Epithelial cell of prostate (primary cell): Measurements from ENCODE around the gene PEMT.

Source experiments
- DNase-seq: peaks from one replicate; pipeline ENCODE4 v3.0.0-alpha.2; 2011; ENCODE audit warnings: low read depth, low spot score
- H3K27ac ChIP-seq: fragments of 450-650 bp; 2 replicates; pipeline ENCODE4 v1.5.1; 2017; ENCODE audit warnings: mild to moderate bottlenecking

PEMT gene

DNA sequence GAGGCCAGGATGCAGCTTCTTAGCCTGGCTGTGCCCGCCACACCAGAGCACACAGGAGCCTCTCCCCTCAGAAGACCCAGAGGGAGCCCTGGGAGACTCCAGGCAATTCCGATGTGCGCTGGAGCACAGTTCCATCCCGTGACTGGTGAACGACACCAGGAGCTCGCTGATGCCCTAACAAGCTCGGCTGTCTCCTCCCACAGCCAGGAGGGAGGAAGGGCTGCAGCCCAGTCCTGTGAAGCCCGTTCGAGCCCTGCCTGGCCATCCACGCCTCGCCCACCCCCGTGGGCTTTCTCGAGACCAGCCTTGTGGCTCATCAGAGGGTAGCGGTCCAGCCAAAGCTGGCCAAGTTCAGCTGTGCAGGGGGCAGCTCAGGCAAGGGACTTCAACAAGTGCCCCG, 73.5 kb downstream of the PEMT start:
- no peak overlapping the region for H3K27ac ChIP-seq
- DNase-seq, result no peak

DNA sequence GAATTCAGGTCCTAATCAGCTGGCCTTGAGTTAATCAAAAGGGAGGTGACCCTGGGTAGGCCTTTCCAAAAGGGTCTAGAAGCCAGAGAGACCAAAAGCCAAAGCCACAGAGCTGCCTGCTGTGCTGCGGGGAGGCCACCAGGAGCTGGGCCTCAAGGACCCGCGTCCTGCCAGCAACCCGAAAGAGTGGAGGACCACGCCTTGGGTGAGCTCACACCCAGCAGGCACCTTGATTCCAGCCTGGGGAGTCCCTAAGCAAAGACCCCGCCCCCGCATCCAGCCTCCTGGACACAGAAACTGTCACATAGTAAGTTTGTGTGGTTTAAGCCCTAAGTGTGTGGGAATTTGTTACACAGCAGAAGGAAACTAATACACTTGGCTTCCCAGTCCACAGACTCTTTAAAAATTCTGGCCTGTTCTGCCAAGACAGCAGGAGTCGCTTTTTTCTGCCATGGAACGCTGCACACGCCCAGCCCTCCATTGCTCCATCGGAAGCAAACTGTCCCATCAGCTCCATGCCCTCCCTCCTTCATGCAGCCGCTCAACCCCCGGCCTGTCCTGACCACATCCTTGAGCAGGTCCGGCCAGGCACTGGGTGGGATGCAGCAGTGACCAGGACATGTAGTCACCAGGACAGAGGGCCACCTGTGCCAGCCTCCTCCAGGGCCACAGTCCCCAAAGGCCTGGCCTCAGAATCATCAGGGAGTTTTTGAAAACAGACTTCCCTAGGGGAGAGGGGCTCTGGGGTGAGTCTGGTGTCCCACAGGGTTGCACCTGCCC, 74.4 kb downstream of the PEMT start:
- DNase-seq, result no peak
- H3K27ac ChIP-seq, result no peak overlapping the region

DNA sequence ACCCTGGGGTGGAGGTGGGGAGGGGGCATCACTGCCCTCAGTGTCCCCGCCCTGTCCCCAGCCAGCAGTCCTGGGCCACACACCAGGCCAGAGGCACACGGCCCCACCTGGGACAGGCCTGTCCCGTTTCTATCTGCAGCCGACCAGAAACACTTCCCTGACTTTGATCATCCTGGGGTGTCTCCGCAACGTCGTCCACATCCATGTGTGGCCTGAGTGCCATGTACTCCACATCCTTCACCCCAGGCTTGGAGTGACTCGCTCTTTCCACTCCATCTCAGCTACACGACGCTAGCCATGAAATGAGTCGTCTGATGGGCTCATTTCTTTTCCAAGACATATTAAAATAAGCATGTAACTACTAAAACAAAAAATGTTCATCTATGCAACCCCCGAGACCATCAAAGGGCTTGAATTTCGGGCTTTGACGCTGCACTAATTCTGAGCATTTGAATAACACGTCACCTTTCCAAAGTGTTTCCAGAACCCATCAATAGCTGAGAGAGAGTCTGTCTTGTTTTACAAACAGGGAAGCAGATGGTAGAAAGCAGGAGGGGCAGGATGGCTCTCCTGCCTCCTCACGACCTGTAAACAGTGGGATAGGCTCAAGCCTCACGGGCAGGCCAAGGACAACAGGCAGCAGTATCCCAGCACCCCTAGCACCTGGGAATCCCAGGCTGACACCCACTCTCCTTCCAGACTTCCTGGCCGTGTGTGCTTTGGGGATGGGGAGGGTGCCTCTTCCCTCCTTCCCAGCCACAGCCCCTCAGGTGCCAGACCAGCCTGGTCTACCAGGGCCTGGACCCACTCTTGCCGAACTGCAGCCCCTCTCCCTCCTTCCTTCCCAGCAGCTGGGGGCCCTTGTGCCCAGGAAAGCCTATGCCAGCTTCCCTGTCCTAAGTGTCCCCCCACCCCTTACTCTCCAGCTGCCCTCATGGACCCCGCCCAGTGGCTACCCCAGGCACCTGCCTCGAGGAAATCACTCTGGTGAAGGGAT, 75.3 kb downstream of the PEMT start:
- no peak overlapping the region for H3K27ac ChIP-seq
- DNase-seq, result no peak

DNA sequence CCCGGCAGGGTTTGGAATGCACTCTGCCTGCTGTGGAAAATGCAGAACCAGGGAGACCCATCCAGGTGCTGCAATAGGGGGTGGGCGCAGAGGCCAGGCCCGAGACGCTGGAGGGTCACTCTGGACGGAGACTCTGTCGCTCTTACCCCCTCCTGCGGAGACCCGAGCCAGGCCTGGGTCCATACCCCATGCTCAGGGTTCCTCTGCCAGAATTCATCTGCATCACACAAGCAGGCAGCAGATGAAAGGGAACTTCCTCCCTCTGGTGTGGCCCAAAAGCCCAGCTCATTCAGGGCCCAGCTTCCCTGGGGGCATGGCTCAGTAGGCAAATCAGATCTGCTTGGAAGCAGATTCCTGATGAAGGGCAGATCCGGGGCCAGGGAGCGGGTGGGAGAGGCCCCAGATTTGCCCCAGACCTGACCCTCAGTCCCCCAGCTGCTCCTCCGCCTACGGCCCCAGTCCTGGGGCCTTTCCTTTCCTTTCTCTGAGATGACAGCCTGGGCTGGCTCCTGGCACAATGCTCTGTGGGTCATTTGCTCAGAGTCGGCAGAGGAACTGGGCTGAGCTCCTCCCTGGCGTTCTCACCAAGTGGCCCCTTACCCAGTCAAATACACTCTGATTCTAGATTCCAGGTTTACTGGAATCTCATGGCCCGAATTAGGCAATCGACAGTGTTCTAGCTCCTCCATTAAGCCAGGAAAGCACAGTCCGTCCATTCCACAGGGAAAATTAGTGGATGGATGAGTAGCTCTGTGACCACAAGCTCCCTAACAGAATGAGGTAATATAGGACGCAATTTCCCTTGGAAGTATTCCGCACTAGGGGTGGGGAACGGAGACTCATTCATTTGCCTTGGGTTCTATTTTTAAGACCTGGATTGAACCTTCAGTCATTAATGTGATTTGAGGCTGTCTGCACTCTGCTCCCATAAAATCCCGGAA, 76.2 kb downstream of the PEMT start:
- no peak for DNase-seq
- H3K27ac ChIP-seq, result no peak overlapping the region

DNA sequence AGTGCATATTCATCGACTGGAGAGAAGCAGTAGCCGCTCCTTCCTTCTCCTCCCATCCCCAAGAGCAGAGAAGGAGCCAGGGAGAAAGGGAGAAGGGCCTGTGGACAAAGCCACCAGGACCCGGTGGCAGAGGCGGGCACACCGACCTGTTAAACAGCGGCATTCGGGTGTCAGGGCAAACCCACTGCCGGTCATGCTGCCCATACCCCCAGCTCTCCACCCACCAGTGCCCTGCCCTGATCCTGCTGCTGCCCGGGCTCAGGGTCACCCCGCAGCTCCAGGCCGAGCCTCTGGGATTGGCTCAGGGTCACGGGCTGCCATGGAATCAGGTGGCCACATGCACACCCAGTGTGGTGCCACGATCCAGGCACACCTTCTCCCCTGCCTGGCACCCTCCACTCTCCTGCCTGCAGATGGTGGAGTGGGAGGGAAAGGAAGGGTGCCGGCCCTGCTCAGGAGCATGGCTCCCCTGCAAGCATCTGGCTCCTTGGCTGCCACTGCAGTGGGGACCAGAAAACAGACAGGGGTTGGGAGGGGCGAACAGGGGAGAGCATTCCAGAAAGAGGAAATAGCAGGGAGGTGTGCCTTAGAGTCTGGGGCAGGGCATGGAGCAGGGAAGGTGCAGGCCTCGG, 77.0 kb downstream of the PEMT start:
- DNase-seq, result no peak
- H3K27ac ChIP-seq, result no peak overlapping the region

DNA sequence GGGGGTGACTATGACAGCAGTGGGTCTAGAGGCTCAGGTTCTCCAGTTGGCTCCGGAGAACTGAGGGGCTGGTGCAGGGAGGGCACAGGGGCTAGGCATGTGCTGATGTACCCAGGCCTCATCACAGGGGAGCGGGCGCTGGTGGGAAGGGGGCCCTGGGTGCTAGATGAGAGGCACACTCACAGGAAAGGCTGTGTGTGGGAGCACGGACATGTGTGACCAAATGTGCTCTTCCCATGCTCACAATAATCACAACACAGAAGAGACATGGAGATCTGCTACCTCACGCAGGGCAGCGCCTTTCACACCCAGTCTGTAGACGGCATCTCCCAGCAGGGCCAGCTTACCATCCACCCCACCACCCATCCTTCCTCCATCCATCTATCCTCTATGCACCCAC, 77.9 kb downstream of the PEMT start:
- no peak overlapping the region for H3K27ac ChIP-seq
- no peak for DNase-seq

DNA sequence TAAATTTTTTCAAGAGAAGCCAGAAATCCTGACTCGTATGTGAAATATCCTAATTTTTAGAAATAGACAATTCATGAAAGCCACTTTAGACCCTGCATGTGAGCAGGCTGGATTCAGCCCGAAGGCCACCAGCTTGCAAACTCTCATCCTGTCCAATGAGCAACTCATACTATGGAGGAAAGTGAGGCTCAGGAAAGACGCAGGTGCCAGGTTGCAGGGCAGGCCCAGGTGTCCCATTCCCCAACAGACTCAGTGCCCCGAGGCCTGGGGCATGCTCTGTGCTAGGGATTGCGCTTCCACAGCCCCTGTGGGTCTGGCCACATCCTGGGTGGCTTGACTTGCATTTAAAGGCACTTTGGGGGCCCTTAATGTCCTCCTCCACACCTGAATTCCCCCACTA, 78.6 kb downstream of the PEMT start:
- no peak for DNase-seq
- H3K27ac ChIP-seq, result no peak overlapping the region

DNA sequence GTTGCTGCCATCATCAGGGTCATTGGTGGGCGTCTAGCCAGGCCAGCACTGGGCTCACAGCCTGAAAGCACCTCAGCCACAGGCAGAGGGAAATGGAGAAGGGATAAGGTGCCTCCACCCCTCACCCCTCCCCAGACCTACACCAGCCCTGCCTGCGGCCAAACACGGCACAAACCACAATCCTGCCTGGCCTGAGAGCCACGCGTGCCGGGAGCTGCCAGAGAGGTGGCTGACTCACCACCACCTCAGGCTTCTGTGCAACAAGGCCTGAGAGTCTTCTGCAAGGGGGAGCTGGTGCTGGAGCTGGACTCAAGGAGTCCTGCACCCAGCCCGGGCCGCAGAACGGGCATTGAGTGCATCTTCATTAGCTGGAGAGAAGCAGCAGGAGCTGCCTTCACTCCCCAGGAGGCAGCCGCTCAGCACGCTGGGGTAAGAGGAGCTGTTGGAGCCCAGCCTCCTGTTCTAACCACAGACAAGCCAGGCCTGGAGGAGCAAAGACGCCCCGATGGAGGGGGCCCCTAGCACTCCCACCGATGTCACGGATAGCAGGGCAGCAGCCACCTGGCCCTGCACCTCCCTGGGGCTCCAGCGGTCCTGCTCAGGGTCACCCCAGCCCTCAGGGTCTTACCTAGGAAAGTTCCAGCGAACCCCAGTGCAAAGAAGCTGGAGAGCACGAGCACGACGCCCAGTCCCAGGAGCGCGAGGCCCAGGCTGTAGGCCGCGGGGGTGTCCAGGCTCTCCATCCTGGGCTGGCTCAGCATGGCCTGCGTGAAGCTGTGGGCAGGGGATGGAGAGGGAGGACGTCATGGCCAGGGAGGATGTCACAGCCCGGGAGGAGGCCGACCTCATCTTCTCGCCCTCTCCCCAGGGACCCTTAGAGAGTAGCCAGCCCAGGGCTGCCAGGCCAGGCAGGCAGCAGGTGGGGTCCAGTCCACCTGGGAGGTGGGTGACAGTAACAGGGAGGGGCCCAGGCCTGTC, 79.3 kb downstream of the PEMT start:
- H3K27ac ChIP-seq, result no peak overlapping the region
- DNase-seq, result peak; percentile 60

DNA sequence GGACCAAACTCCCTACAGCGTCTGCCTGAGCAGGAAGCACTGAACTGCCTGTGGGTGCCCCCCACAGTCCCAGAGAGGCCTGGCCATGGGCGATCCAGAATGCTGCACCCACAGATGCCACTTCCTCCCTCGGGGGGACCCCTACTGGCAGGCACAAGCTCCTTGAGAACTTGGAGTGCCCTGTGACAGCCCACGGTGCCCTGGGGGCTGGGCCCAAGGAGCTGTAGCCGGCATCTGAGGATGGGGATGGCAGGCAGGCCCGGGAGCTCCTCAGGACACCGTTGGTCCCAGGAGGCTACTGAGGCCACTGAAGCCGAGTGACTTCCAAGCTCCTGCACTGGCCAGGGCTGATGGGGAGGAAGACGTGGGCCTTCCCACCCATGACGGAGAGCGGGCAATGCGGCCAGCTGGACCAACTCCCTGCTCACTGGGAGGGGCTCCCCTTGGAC, 80.2 kb downstream of the PEMT start:
- no peak overlapping the region for H3K27ac ChIP-seq
- no peak for DNase-seq

DNA sequence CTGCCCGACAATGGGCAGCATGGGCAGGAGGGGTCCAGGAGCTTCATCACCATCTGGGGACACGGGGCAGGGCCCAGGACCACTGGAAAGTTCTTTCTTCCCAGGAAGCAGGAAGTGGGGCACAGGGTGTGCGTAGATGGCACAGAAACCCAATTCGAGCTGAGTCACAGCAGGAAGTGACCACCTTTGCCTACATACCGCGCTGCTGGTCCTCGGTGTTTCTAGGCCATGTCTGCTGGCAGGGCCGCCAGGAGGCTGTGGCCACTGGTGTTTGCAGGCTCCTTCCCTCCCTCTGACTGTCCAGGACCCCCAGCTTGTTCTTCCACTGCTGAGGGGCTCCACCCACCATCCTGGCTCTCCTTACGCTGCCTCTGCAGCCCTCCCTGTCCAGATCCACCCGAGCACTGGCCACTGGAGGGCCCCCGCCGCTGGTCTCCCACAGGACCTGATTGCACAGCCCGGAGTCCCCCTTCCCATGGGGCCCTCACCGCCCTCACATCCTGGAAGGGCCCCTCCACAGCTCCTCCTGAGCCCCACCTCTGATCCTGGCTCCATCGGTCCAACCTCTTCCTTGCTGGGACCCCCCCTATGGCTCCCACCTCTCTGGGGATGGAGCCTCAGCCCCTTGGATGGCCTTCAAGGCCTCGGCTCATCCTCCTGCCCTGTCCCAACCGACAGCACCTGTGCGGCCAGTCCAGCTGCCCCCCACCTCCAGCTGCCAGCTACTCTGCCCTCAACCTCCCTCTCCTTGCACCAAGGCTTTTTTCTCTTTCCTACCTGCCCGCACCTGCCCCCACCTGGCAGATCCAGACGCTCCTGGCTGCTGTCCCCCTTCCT, 80.8 kb downstream of the PEMT start:
- H3K27ac ChIP-seq, result no peak overlapping the region
- DNase-seq, result no peak

DNA sequence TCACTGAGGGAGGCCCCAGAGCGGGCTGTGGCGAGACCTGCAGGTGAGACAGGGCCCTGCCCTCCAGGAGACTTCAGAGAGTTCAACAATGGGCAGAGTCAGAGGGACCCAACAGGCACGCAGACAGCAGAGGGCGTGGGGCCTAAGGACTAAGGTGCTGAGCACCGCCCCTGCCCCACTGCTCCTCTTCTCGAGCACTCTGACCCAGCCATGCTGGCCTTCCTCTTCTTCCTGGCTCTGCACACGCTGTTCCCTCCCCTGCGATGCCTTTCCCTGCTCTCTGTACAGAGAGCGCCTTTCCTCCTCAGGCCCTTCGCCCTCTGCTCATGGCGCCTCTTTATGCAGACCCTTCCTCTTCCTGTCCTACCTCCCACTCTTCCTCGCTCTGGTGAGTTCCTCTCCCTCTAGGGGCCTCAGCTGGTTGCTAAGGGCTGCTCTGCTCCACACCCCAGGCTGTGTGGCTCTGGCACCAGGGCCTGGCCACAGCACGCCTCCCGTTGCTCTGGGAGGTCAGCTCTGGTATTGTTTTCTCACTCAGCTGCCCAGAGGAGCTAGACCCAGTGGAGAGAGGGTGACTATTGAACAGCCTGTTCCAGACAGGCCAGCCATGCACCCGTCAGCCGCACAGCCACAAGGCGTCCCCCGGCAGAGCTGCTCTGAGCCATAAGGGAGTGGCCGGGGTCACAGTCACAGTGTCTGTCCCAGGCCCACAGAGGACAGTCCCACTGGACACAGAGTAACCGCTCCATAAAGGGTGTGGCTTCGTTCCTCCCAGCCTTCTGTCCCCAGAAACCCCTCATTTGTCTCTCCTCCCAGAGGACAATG, 81.7 kb downstream of the PEMT start:
- no peak overlapping the region for H3K27ac ChIP-seq
- DNase-seq, result no peak

DNA sequence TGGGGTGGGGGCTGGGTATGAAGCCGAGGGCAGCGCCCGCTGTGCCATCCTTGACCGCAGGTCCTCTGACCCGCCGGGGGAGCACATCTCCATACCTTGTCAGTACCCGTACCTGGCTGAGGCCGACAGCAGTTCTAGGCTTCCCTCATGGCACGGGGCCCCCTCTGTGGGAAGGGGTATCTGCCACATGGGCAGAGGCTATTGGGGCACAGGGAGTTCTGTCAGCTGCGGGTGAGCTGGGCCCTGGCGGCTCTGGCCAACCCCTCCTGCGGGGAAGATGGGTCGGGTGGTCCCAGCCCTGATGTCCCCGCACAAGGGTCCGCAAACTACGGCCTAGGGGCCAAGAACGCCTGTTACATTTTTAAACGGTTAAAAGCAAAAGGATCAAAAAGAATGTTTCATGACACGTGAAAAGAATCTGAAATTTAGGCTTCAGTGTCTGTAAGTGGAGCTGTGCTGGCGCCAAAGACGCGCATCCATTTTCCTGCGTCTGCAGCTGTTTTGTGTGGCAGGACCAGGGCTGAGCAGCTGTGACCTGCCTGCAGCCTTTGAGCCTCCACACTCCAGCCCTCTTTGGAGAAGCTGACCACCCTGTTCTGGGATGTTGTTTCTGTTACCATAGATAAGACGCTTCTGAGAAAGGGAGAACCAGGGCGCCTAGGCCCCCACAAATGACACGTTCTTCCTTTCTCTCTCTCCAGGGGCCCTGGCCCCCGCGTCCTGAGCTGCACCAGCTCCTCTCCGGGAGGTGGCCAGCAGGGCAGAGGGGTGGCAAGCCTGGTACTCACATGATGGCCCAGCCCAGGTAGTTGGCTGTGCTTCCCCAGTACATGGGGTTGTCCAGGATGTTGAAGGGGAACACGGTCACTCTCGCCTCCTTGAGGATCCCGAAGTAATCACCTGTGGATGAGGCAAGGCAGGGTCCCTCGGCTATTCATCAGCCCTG, 82.6 kb downstream of the PEMT start:
- DNase-seq, result no peak
- no peak overlapping the region for H3K27ac ChIP-seq

DNA sequence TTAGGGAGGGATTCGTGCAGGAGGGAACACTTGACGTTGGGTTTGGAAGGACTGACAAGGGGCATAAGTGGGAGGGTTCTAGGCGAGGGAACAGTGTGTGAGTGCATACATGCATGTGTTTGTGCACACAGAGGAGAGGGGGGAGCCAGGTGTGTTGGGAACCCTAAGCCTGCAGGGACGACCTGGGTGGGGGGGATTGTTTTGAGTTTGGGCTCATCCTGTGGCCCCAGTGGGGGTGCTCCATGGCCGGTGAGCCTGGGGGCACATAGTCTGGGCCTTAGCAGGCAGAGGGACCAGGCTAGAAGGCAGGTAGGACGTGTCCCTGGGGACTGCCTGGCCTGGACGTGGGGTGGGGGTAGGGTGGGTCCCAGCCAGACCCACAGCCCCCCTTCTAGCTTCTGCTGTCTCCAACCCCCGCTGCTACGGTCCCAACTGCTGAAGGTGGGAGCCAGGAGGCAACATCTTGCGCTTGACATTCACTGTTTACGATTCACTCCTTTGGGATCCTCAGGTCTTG, 83.4 kb downstream of the PEMT start:
- H3K27ac ChIP-seq, result no peak overlapping the region
- DNase-seq, result no peak

DNA sequence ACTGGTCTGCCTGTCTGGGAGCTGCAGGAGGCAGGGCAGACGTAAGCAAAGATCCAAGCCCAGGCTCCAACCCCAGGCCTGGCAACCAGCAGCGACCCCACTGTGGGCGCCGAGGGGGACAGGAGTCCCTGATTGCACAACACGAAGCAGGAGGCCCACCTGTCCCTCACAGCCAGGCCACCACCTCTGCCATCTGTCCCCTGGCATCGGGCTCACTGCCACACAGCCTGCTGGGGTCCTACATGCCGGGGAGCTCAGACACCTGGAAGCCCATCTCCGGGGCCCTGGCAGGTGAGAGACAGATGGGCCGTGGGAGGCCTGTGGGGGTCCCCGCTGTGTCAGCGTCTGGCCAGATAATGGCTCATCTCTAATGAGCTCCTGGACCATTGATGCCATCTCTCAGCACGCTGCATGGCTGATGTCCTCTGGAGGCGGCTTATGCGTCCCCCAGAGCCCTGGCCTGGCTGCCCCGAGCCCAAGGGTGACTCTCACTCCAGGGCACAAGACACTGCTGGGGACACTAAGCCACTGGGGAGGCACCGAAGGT, 84.0 kb downstream of the PEMT start:
- no peak for DNase-seq
- H3K27ac ChIP-seq, result no peak overlapping the region

DNA sequence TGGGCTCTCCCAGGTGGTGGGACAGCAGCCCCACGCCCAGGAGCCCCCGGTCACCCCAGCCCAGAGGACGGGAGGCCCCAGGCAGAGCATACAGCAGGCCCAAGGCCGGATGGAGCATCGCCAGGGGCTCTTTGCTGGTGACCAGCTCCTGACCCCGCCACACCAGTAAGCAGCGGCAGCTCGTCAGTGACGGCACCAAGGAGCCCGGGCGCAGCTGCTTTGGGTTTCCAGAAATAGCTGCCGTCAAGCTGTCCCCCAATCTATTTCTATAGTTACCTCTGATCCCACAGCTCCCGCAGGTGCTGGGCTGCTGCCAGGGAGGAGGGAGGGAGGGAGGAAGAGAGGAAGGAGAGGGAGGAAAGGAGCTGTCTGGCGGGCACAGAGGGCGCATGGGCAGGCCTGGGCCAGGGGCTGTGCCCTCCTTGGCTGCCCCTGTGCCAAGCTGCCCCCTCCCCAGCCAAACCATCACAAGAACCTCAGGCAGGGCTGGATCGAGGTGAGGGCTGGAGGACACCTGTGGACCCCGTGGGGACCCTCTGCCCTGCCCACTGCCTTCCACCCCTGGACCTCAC, 84.5 kb downstream of the PEMT start:
- no peak overlapping the region for H3K27ac ChIP-seq
- DNase-seq, result no peak
